LHCN-M2 (cell line): ENCODE measurements around the gene PPP1R12B. TPM values are rescaled to one million over a fixed set of nuclear protein-coding genes. Genes with fewer than 3 reads are reported as not detected.
A peak's percentile ranks its signal among the peaks of the same experiment; 100 is the strongest.
"Not testable (repeated sequence)": the region's sequence is repeated elsewhere in the genome, so short reads cannot be mapped to it uniquely, and the experiment has no call there.

Experiments used
- DNase-seq: peaks from one replicate; pipeline ENCODE4 v3.0.0-alpha.2; 2012; ENCODE audit warnings: low read depth
- total RNA-seq: library from RNA; depleted of rRNA; stranded (reverse); fragments of >200 nt; gene quantifications from 2 replicates; pipeline ENCODE4 v1.2.3, GENCODE V29; 2014

PPP1R12B gene
- total RNA-seq, 1 experiment from 2014 or later = 9.8 TPM

- not testable (repeated sequence) for DNase-seq
Observed at GRCh38 chr1:202556037-202556436, 207.5 kb downstream of the PPP1R12B start.

- not testable (repeated sequence) for DNase-seq
Observed at GRCh38 chr1:202557662-202558061, 209.2 kb downstream of the PPP1R12B start.

GRCh38 chr1:202561240-202561639 lies 212.7 kb downstream of the PPP1R12B start:
- no peak for DNase-seq

- DNase-seq = no peak
Observed at GRCh38 chr1:202561726-202562443, 213.4 kb downstream of the PPP1R12B start.

GRCh38 chr1:202562444-202563060 lies 214.1 kb downstream of the PPP1R12B start:
- no peak for DNase-seq

GRCh38 chr1:202563818-202564217 lies 215.3 kb downstream of the PPP1R12B start:
- DNase-seq = no peak

- no peak for DNase-seq
Observed at GRCh38 chr1:202564958-202565495, 216.5 kb downstream of the PPP1R12B start.

GRCh38 chr1:202565890-202566602 lies 217.5 kb downstream of the PPP1R12B start:
- no peak for DNase-seq

- peak; percentile 34 for DNase-seq
Observed at GRCh38 chr1:202567738-202568137, 219.2 kb downstream of the PPP1R12B start.

- DNase-seq = no peak
Observed at GRCh38 chr1:202568410-202568809, 219.9 kb downstream of the PPP1R12B start.

- DNase-seq = no peak
Observed at GRCh38 chr1:202568826-202569225, 220.3 kb downstream of the PPP1R12B start.

GRCh38 chr1:202569393-202570322 lies 221.2 kb downstream of the PPP1R12B start:
- no peak for DNase-seq

GRCh38 chr1:202571719-202572339 lies 223.3 kb downstream of the PPP1R12B start:
- DNase-seq = peak; percentile 51

- DNase-seq = no peak
Observed at GRCh38 chr1:202572867-202573266, 224.4 kb downstream of the PPP1R12B start.

GRCh38 chr1:202575918-202576653 lies 227.6 kb downstream of the PPP1R12B start:
- no peak for DNase-seq

- peak; percentile 84 for DNase-seq
Observed at GRCh38 chr1:202576816-202577215, 228.3 kb downstream of the PPP1R12B start.

- no peak for DNase-seq
Observed at GRCh38 chr1:202577381-202577780, 228.9 kb downstream of the PPP1R12B start.

- DNase-seq = no peak
Observed at GRCh38 chr1:202578001-202578504, 229.6 kb downstream of the PPP1R12B start.

- peak; percentile 33 for DNase-seq
Observed at GRCh38 chr1:202578565-202578964, 230.1 kb downstream of the PPP1R12B start.

GRCh38 chr1:202579806-202580205 lies 231.3 kb downstream of the PPP1R12B start:
- DNase-seq = peak; percentile 86
